ENCODE results near the gene TP53TG5.

DNA sequence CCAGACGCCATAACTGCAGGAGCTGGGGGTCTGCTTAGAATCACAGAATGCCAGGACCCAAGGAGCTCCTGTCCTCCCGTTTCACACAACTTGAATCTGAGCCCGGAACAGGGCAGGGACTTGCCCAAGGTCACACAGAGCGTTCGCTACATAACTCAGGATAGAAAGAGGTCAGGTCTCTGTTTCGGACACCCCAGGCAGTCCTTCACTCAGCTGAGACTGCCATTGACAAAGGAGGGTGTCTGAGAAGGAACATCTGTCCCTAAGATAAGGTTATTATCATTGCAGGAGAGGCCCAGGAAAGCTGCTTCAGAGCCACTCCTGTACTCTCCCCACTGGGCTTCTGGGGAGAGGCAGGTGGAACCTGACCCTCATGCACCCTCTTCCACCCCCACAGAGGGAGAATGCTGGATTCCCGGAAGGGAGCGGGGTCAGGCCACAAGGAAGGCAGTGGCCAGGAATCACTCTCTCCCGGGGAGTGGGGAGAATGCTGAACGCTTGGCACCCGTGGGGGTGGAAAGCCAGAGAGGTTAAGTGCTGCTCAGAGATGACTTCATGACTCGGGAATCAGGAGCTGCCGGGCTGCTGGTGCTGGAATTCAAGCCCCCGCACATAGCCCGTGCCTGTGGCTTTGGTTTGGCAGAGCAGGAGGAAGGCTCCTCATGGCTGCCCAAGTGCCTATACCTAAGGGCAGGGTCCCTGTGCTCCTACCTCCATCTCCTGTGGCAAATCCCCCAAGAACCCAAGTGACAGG is 40.6 kb downstream of the TP53TG5 start:
- TF ChIP-seq CTCF (IDR thresholded peaks at IDR 0.05; ENCODE audit: borderline replicate concordance, extremely low read depth, low read length, poor library complexity, severe bottlenecking) (no peak), EZH2 (IDR thresholded peaks at IDR 0.05; ENCODE audit: borderline replicate concordance, low read depth, low read length, severe bottlenecking) (no peak)

All from DND-41 (cell line).